Measurements from ENCODE around the gene KIAA1549. TPM values are rescaled to one million over a fixed set of nuclear protein-coding genes. Genes with fewer than 3 reads are reported as not detected.

The KIAA1549 gene
- total and polyA plus RNA-seq, 4 donors = 0.13 to 0.89 (median 0.42) TPM

DNA sequence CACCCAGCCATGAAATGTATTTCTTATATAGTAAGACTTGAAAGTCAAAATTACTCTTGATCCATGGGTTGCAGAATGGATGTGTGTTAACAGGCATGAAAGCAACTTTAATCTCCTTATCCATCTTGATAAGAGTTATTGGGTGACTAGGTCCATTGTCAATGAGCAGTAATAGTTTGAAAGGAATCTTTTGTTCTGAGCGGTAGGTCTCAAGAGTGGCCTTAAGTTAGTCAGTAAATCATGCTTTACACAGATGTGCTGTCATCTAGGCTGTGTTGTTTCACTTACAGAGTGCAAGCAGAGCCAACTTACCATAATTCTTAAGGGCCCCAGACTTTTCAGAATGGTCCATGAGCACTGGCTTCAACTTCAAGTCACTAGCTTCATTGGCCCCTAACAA is 51.2 kb downstream of the KIAA1549 start (continued):
- TF ChIP-seq NR2F2 (IDR thresholded peaks at IDR 0.05) = no peak

GRCh38 chr7:138926241-138926612 is 55.0 kb downstream of the KIAA1549 start:
- no peak for DNase-seq (ENCODE audit: low spot score)
- no peaks in the 10 kb centered on the region for H3K9me3 ChIP-seq (ENCODE audit: control insufficient read depth in 4 of 4, low read length in 3 of 4)
- no peak for TF ChIP-seq RAD21 (IDR thresholded peaks at IDR 0.05)
- no peak for TF ChIP-seq JUND (IDR thresholded peaks at IDR 0.05)
- TF ChIP-seq FOXA1 (IDR thresholded peaks at IDR 0.05) = no peak
- TF ChIP-seq, protein P1, sequence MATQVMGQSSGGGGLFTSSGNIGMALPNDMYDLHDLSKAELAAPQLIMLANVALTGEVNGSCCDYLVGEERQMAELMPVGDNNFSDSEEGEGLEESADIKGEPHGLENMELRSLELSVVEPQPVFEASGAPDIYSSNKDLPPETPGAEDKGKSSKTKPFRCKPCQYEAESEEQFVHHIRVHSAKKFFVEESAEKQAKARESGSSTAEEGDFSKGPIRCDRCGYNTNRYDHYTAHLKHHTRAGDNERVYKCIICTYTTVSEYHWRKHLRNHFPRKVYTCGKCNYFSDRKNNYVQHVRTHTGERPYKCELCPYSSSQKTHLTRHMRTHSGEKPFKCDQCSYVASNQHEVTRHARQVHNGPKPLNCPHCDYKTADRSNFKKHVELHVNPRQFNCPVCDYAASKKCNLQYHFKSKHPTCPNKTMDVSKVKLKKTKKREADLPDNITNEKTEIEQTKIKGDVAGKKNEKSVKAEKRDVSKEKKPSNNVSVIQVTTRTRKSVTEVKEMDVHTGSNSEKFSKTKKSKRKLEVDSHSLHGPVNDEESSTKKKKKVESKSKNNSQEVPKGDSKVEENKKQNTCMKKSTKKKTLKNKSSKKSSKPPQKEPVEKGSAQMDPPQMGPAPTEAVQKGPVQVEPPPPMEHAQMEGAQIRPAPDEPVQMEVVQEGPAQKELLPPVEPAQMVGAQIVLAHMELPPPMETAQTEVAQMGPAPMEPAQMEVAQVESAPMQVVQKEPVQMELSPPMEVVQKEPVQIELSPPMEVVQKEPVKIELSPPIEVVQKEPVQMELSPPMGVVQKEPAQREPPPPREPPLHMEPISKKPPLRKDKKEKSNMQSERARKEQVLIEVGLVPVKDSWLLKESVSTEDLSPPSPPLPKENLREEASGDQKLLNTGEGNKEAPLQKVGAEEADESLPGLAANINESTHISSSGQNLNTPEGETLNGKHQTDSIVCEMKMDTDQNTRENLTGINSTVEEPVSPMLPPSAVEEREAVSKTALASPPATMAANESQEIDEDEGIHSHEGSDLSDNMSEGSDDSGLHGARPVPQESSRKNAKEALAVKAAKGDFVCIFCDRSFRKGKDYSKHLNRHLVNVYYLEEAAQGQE (IDR thresholded peaks at IDR 0.05) = no peak
- no peak for TF ChIP-seq FOXA2 (IDR thresholded peaks at IDR 0.05)
- TF ChIP-seq CTCF (IDR thresholded peaks at IDR 0.05; ENCODE audit: low read depth, low read length, missing input control) = no peak
- no peak for TF ChIP-seq SP1 (IDR thresholded peaks at IDR 0.05)
- no peak for TF ChIP-seq HNF4G (IDR thresholded peaks at IDR 0.05)
- TF ChIP-seq GABPA (IDR thresholded peaks at IDR 0.05 in 1 of 2, conservative IDR thresholded peaks at IDR 0.05 in 1 of 2) = no peak
- 90% methylated on average over 8 of the region's 8 CpGs for WGBS
- no peaks in the 10 kb centered on the region for H3K36me3 ChIP-seq (ENCODE audit: control insufficient read depth in 4 of 4, insufficient read depth in 3 of 4, low read depth in 1 of 4, low read length in 3 of 4)
- no peaks in the 10 kb centered on the region for H3K4me1 ChIP-seq (ENCODE audit: control insufficient read depth in 4 of 4, insufficient read depth in 4 of 4, low read length in 3 of 4)
- no peak overlapping the region for H3K9ac ChIP-seq (ENCODE audit: low read depth in 1 of 2, low read length in 2 of 2)
- H3K27me3 ChIP-seq (ENCODE audit: control insufficient read depth in 4 of 4, insufficient read depth in 4 of 4, low read length in 3 of 4) = no peaks in the 10 kb centered on the region
- no peak overlapping the region for H3K4me3 ChIP-seq (ENCODE audit: low read depth in 1 of 3, low read length in 3 of 3)
- H3K27ac ChIP-seq (ENCODE audit: low read depth in 1 of 2, low read length in 2 of 2) = no peak overlapping the region

DNA sequence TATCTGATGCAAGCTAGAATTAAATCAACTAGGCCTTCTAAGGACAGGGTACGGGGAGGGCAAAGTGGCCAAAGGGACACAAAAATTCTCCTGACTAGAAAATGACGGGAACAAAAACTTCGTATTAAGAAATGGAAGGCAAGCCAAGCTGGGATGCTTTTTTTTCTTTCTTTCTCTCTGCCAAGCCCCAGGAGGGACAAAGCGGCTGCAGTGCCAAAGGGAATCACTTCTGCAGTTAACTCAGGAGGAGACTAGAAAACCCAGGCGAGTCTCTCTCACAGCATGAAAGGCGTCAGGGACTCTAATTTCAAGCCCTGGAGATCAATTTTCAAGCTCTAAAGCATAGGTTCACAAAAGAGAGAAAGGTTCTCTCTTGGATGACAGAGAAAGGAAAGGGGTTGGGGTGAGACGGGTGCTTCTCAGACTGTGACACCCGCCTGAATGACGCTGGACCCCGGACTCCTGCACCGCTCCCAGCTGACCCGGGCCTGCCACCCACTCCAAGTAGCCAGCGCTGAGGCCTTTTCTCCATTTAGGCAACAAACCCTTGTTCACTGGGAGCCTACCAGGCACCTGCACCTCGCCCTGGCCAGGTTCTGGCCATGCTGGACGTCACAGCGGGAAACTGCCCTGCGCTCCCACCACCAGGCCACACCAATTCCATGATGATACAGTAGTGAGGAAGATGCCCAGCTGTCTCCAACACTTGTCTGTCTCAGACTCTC is 56.5 kb downstream of the KIAA1549 start:
- Histone ChIP-seq H3K36me3 (ENCODE audit: control insufficient read depth in 4 of 4, insufficient read depth in 3 of 4, low read depth in 1 of 4, low read length in 3 of 4) (no peaks in the 10 kb centered on the region), H3K27ac (ENCODE audit: low read depth in 1 of 2, low read length in 2 of 2) (no peak overlapping the region), H3K9me3 (ENCODE audit: control insufficient read depth in 4 of 4, low read length in 3 of 4) (no peaks in the 10 kb centered on the region), H3K9ac (ENCODE audit: low read depth in 1 of 2, low read length in 2 of 2) (no peak overlapping the region), H3K27me3 (ENCODE audit: control insufficient read depth in 4 of 4, insufficient read depth in 4 of 4, low read length in 3 of 4) (no peaks in the 10 kb centered on the region), H3K4me3 (ENCODE audit: low read depth in 1 of 3, low read length in 3 of 3) (no peak overlapping the region), H3K4me1 (ENCODE audit: control insufficient read depth in 4 of 4, insufficient read depth in 4 of 4, low read length in 3 of 4) (no peaks in the 10 kb centered on the region)
- no peak for DNase-seq (ENCODE audit: low spot score)
- WGBS = 92% methylated on average over 17 of the region's 17 CpGs
- no peak for TF ChIP-seq RXRA (IDR thresholded peaks at IDR 0.05)
- TF ChIP-seq NR2F2 (IDR thresholded peaks at IDR 0.05) = no peak
- no peak for TF ChIP-seq YY1 (IDR thresholded peaks at IDR 0.05)
- TF ChIP-seq EGR1 (IDR thresholded peaks at IDR 0.05; ENCODE audit: low read depth in 2 of 2) = no peak
- no peak for TF ChIP-seq FOXA2 (IDR thresholded peaks at IDR 0.05)
- TF ChIP-seq HNF4A (conservative IDR thresholded peaks at IDR 0.05) = no peak
- TF ChIP-seq ATF3 (IDR thresholded peaks at IDR 0.05) = no peak
- TF ChIP-seq GABPA (IDR thresholded peaks at IDR 0.05 in 1 of 2, conservative IDR thresholded peaks at IDR 0.05 in 1 of 2) = no peak
- TF ChIP-seq, protein P2, sequence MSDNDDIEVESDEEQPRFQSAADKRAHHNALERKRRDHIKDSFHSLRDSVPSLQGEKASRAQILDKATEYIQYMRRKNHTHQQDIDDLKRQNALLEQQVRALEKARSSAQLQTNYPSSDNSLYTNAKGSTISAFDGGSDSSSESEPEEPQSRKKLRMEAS (IDR thresholded peaks at IDR 0.05) = no peak
- TF ChIP-seq FOXA1 (IDR thresholded peaks at IDR 0.05) = no peak
- TF ChIP-seq CTCF (IDR thresholded peaks at IDR 0.05; ENCODE audit: low read depth, low read length, missing input control) = no peak
- TF ChIP-seq HNF4G (IDR thresholded peaks at IDR 0.05) = no peak
- TF ChIP-seq JUND (IDR thresholded peaks at IDR 0.05) = no peak
- TF ChIP-seq, protein P1 (IDR thresholded peaks at IDR 0.05) = no peak
- TF ChIP-seq SP1 (IDR thresholded peaks at IDR 0.05) = no peak
